ENCODE data around the gene SPIN2A. TPM values are rescaled to one million over a fixed set of nuclear protein-coding genes. Genes with fewer than 3 reads are reported as not detected.
"Not testable (repeated sequence)": the region's sequence is repeated elsewhere in the genome, so short reads cannot be mapped to it uniquely, and the experiment has no call there.

SPIN2A gene
- polyA plus RNA-seq, result not detected

- not testable (repeated sequence) for H3K4me3 Mint-ChIP-seq, H3K4me1 Mint-ChIP-seq, H3K27me3 Mint-ChIP-seq, H3K9me3 Mint-ChIP-seq, H3K36me3 Mint-ChIP-seq, H3K27ac Mint-ChIP-seq
Observed at GRCh38 chrX:57137073-57137472, at the start of gene SPIN2A. SPIN2A (minus strand) TSS chrX:57137397; CDS start chrX:57136597, 800 bp downstream.

GRCh38 chrX:57178605-57179004 lies 41.4 kb upstream of the SPIN2A start:
- Mint-ChIP-seq H3K27me3 (peaks cover 7% of the 10 kb centered on the region), H3K9me3 (peaks cover 3 to 9% (median 7%) of the 10 kb centered on the region in 3 donors), H3K4me3 (no peak overlapping the region), H3K27ac (no peak overlapping the region), H3K4me1 (peaks cover 0 to 6% (median 4%) of the 10 kb centered on the region in 3 donors), H3K36me3 (peaks cover 2% of the 10 kb centered on the region)

- peaks cover 5% of the 10 kb centered on the region for H3K27me3 Mint-ChIP-seq
- peaks cover 0 to 6% (median 4%) of the 10 kb centered on the region in 3 donors for H3K4me1 Mint-ChIP-seq
- no peak overlapping the region for H3K27ac Mint-ChIP-seq
- peaks cover 3% of the 10 kb centered on the region for H3K36me3 Mint-ChIP-seq
- no peak overlapping the region for H3K4me3 Mint-ChIP-seq
- peaks cover 5% of the 10 kb centered on the region in 3 donors for H3K9me3 Mint-ChIP-seq
Observed at GRCh38 chrX:57177070-57177469, 39.9 kb upstream of the SPIN2A start.

- Mint-ChIP-seq H3K27ac (no peak overlapping the region), H3K4me1 (no peaks in the 10 kb centered on the region), H3K36me3 (peaks cover 3% of the 10 kb centered on the region), H3K4me3 (no peak overlapping the region), H3K27me3 (no peaks in the 10 kb centered on the region), H3K9me3 (peaks cover 0 to 2% (median 0%) of the 10 kb centered on the region in 3 donors)
Observed at GRCh38 chrX:57172544-57172943, 35.3 kb upstream of the SPIN2A start.

GRCh38 chrX:57156397-57157049 lies 19.3 kb upstream of the SPIN2A start:
- H3K9me3 Mint-ChIP-seq, result peaks cover 5 to 21% (median 5%) of the 10 kb centered on the region in 3 donors
- H3K4me1 Mint-ChIP-seq, result no peaks in the 10 kb centered on the region

GRCh38 chrX:57155171-57155570 lies 18.0 kb upstream of the SPIN2A start:
- Mint-ChIP-seq H3K4me3 (peak overlapping the region in 1 of 4 donors; percentile 30), H3K9me3 (peaks cover 2 to 21% (median 8%) of the 10 kb centered on the region in 3 donors), H3K36me3 (peaks cover 9% of the 10 kb centered on the region), H3K27me3 (no peaks in the 10 kb centered on the region), H3K27ac (no peak overlapping the region), H3K4me1 (no peaks in the 10 kb centered on the region)

More at GRCh38 chrX:57156397-57157049, 19.3 kb upstream of the SPIN2A start:
- no peak overlapping the region for H3K4me3 Mint-ChIP-seq
- no peaks in the 10 kb centered on the region for H3K27me3 Mint-ChIP-seq
- H3K27ac Mint-ChIP-seq, result no peak overlapping the region
- H3K36me3 Mint-ChIP-seq, result peaks cover 8% of the 10 kb centered on the region

GRCh38 chrX:57152222-57152621 lies 15.0 kb upstream of the SPIN2A start:
- H3K9me3 Mint-ChIP-seq, result peaks cover 2 to 21% (median 11%) of the 10 kb centered on the region in 3 donors
- H3K27ac Mint-ChIP-seq, H3K4me3 Mint-ChIP-seq, H3K4me1 Mint-ChIP-seq, H3K27me3 Mint-ChIP-seq: not testable (repeated sequence)
- H3K36me3 Mint-ChIP-seq, result peaks cover 15% of the 10 kb centered on the region

GRCh38 chrX:57138674-57139073 lies 1.5 kb upstream of the SPIN2A start:
- no peak overlapping the region for H3K4me3 Mint-ChIP-seq
- H3K27me3 Mint-ChIP-seq, result no peaks in the 10 kb centered on the region
- H3K4me1 Mint-ChIP-seq, result peaks cover 7 to 10% (median 10%) of the 10 kb centered on the region in 3 donors
- no peaks in the 10 kb centered on the region for H3K9me3 Mint-ChIP-seq
- peaks cover 1% of the 10 kb centered on the region for H3K36me3 Mint-ChIP-seq
- H3K27ac Mint-ChIP-seq, result no peak overlapping the region

- no peak overlapping the region for H3K27ac Mint-ChIP-seq
- H3K36me3 Mint-ChIP-seq, result peaks cover 1% of the 10 kb centered on the region
- no peaks in the 10 kb centered on the region for H3K27me3 Mint-ChIP-seq
- no peaks in the 10 kb centered on the region for H3K9me3 Mint-ChIP-seq
- H3K4me1 Mint-ChIP-seq, result peaks cover 5 to 8% (median 5%) of the 10 kb centered on the region in 3 donors
- no peak overlapping the region for H3K4me3 Mint-ChIP-seq
Observed at GRCh38 chrX:57137501-57137900, 304 bp upstream of the SPIN2A start.

GRCh38 chrX:57136589-57136988 lies 608 bp downstream of the SPIN2A start:
- H3K4me3 Mint-ChIP-seq, H3K36me3 Mint-ChIP-seq, H3K9me3 Mint-ChIP-seq, H3K27ac Mint-ChIP-seq, H3K27me3 Mint-ChIP-seq, H3K4me1 Mint-ChIP-seq: not testable (repeated sequence)

GRCh38 chrX:57135287-57135686 lies 1.9 kb downstream of the SPIN2A start:
- H3K27ac Mint-ChIP-seq, result peak overlapping the region in 1 of 3 donors; percentile 60
- H3K9me3 Mint-ChIP-seq, result no peaks in the 10 kb centered on the region
- no peaks in the 10 kb centered on the region for H3K27me3 Mint-ChIP-seq
- no peaks in the 10 kb centered on the region for H3K4me1 Mint-ChIP-seq
- H3K4me3 Mint-ChIP-seq, result no peak overlapping the region
- no peaks in the 10 kb centered on the region for H3K36me3 Mint-ChIP-seq

GRCh38 chrX:57134702-57135101 lies 2.5 kb downstream of the SPIN2A start:
- Mint-ChIP-seq H3K9me3 (no peaks in the 10 kb centered on the region), H3K4me3 (no peak overlapping the region)

GRCh38 chrX:57133706-57134105 lies 3.5 kb downstream of the SPIN2A start:
- no peaks in the 10 kb centered on the region for H3K27me3 Mint-ChIP-seq
- H3K9me3 Mint-ChIP-seq, result no peaks in the 10 kb centered on the region
- no peak overlapping the region for H3K4me3 Mint-ChIP-seq
- no peak overlapping the region for H3K27ac Mint-ChIP-seq
- H3K36me3 Mint-ChIP-seq, result peaks cover 3% of the 10 kb centered on the region
- no peaks in the 10 kb centered on the region for H3K4me1 Mint-ChIP-seq

More at GRCh38 chrX:57134702-57135101, 2.5 kb downstream of the SPIN2A start:
- no peaks in the 10 kb centered on the region for H3K4me1 Mint-ChIP-seq
- H3K27ac Mint-ChIP-seq, result peak overlapping the region in 1 of 3 donors; percentile 60
- H3K27me3 Mint-ChIP-seq, result no peaks in the 10 kb centered on the region
- H3K36me3 Mint-ChIP-seq, result no peaks in the 10 kb centered on the region

- not testable (repeated sequence) for H3K4me1 Mint-ChIP-seq, H3K4me3 Mint-ChIP-seq, H3K9me3 Mint-ChIP-seq, H3K27me3 Mint-ChIP-seq, H3K27ac Mint-ChIP-seq, H3K36me3 Mint-ChIP-seq
Observed at GRCh38 chrX:57133284-57133683, 3.9 kb downstream of the SPIN2A start.

- H3K27ac Mint-ChIP-seq, result no peak overlapping the region
- no peaks in the 10 kb centered on the region for H3K27me3 Mint-ChIP-seq
- no peaks in the 10 kb centered on the region for H3K9me3 Mint-ChIP-seq
- peaks cover 3% of the 10 kb centered on the region for H3K36me3 Mint-ChIP-seq
- no peaks in the 10 kb centered on the region for H3K4me1 Mint-ChIP-seq
- no peak overlapping the region for H3K4me3 Mint-ChIP-seq
Observed at GRCh38 chrX:57132046-57132445, 5.2 kb downstream of the SPIN2A start.

GRCh38 chrX:57121816-57122215 lies 15.4 kb downstream of the SPIN2A start:
- Mint-ChIP-seq H3K4me3 (peak overlapping the region; percentile 84 to 97 (median 90)), H3K4me1 (peaks cover 10 to 15% (median 14%) of the 10 kb centered on the region in 3 donors), H3K9me3 (peaks cover 0 to 3% (median 0%) of the 10 kb centered on the region in 3 donors), H3K36me3 (peaks cover 1% of the 10 kb centered on the region), H3K27ac (peak overlapping the region; percentile 41 to 89 (median 87)), H3K27me3 (no peaks in the 10 kb centered on the region)

All from IgD-negative memory B cell (primary cell).